GM19463 (cell line): ENCODE results near the gene SF3B3.
A peak's percentile ranks its signal among the peaks of the same experiment; 100 is the strongest.

Experiments
- ATAC-seq: cut with Tn5 transposase; IDR thresholded peaks from one replicate; pipeline ENCODE4 v1.9.1; 2021; ENCODE audit warnings: mild to moderate bottlenecking, moderate library complexity; ENCODE audit not compliant: unreplicated experiment

SF3B3 gene

GRCh38 chr16:70523743-70524398 lies at the start of gene SF3B3:
Gene SF3B3, plus strand, starts transcription at chr16:70523816. Its CDS starts 2,841 bp downstream, at chr16:70526657.
- ATAC-seq: peak; percentile 52

- no peak for ATAC-seq
Measured at GRCh38 chr16:70474320-70475053, 49.1 kb upstream of the SF3B3 start.

GRCh38 chr16:70475054-70475871 lies 48.4 kb upstream of the SF3B3 start:
- ATAC-seq: no peak

- ATAC-seq: peak; percentile 90
Measured at GRCh38 chr16:70476272-70477020, 47.2 kb upstream of the SF3B3 start.

- ATAC-seq: no peak
Measured at GRCh38 chr16:70478169-70478568, 45.4 kb upstream of the SF3B3 start.

- ATAC-seq: no peak
Measured at GRCh38 chr16:70478912-70479341, 44.7 kb upstream of the SF3B3 start.

- no peak for ATAC-seq
Measured at GRCh38 chr16:70480127-70481105, 43.2 kb upstream of the SF3B3 start.

DNA sequence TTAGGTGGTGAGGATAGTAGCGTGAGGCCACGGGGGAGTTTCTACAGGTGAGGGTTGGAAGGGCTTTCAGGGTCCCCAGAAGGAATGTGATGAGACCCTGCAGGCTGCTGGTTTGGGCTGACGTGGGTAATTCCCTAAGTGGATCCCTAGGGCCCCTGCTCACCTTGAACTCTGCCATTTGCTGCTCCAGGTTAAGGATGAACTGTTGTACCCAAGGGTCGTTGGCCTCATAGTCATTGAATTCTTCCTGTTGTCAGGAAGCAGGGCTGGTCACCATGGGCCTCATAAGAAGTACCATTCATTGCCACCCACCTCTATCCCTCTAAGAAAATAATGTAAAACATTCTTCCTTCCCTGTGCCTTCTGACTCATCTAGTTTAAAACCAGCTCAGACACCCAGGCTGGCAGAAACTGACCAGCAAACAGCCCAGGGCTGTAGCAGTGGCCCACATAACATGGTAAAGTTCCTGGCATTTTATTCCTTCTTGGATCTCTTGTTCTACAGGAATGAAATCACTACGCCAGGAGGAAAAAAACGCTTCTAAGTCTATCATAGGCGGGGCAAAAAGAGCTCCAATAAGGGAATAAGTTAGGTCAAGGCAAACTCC lies 41.6 kb upstream of the SF3B3 start:
- no peak for ATAC-seq

DNA sequence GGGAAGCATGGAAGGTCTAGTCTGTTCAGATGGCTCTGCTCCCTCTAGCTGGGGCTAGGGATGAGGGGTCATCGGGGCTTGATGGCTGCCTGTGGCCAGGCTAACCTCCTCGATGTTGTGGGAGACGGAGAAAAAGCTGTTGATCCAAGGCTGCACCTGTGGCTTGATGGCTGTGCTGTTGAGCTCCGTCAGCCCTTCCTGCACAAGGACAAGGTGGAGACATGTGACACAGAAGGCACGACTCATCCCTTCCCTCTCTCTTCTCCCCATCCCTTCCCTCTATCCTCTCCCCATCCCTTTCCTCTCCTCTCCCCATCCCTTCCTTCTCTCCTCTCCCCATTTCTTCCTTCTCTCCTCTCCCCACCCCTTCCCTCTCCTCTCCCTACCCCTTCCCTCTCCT lies 41.0 kb upstream of the SF3B3 start:
- no peak for ATAC-seq

- ATAC-seq: peak; percentile 71
Measured at GRCh38 chr16:70483426-70483825, 40.2 kb upstream of the SF3B3 start.

DNA sequence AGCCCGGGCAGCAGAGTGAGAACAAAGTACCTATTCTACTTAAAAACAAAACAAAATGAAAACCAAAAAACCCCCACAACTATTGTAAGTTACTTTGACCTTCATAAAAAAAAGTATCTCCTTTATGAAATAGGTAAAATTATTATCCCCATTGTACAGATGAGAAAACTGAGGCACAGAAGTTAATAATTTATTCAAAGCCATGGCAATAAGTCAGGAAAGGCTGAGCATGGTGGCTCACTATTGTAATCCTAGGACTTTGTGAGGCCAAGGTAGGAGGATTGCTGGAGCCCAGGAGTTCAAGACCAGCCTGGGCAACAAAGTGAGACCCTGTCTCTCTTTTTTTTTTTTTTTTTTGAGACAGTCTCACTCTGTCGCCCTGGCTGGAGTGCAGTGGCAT lies 38.7 kb upstream of the SF3B3 start:
- ATAC-seq: no peak

DNA sequence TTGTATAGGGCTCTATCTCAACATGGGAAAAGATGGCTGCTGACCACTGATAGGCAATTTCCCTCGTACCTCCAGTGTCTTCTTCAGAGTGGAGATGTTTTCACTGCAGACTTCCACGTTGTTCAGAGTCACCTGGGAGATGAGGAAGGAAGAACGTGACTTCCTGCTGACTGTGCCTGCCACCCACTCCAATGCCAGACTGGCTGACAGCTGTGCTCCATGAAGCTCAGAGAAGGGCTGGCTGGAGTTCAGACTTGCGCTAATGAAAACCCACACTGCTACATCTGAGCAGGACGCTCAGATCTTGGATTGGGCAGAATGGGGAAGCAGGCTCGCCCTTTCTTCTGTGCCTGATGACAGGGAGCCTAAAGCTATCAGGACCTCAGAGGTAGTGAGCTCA lies 33.4 kb upstream of the SF3B3 start:
- no peak for ATAC-seq

DNA sequence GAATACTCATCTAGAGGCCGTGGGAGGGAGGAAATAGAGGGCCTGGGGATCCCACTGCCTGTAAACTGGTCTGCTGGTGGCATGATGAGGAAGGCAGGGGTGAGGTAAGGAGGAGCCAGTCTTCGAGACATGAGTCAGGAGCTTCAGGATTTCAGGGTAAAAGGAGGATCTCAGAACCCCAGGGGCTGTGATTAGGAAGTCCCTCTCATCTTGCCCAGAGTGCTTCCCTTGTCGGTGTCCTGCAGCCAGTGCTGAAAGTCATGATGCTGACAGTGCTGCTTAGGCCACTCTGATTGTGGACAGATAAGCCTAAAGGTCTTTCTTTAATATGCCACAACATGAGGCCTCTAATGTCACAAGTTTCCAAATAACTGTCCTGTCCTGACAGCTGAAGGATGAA lies 29.8 kb upstream of the SF3B3 start:
- no peak for ATAC-seq

GRCh38 chr16:70494202-70494770 lies 29.3 kb upstream of the SF3B3 start:
- no peak for ATAC-seq

DNA sequence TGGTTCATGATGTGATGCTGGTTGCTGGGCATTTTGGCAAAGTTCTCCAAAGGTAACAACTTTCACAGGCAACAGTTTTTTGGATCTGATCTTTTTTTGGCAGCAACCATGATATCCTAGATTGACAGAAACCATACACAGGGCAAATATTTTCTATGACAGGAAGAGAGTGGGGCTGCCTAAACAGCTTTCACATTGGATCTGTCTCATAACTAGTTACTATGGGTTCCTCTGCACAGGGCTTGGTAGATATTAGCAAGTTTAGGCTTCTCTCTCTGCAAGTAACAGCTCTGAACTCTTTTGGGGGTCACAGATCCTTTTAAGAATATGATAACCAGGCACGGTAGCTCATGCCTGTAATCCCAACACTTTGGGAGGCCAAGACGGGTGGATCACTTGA lies 28.8 kb upstream of the SF3B3 start:
- ATAC-seq: no peak

DNA sequence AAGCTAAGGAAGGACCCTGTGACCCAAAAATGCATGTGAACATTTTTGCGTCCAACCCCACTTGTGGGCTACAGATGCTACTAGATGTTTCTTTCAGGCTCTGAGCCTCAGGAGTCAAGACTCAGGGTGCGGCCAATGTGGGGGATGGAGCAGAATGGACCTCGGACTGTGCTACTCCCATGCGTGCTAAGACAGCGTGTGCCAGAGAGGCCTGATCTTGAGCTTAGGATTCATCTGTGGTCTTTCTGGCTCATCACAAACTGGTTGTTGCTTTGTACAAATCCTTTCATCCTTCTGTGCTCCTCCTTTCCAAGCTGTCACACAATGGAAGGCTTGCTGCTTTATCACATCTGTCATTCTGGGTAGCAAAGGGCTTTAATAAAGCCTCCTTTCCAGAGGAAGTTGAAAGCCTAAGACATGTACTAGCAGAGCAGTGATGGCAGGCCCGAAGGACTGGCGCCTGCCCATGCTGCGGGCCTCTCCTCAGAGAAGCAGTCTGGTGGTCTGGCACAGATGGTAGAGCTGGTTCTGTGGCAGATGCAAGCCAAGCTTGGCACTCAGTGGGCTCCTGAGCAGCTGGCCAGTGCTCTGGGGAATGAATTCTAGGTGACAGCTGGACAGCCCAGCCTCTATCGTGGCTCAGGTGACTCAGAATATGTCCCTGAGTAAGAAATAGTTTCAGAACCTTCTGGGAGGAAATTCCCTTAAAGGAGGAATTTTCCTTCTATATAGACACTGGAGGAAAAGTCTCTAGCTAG lies 28.0 kb upstream of the SF3B3 start:
- ATAC-seq: no peak

DNA sequence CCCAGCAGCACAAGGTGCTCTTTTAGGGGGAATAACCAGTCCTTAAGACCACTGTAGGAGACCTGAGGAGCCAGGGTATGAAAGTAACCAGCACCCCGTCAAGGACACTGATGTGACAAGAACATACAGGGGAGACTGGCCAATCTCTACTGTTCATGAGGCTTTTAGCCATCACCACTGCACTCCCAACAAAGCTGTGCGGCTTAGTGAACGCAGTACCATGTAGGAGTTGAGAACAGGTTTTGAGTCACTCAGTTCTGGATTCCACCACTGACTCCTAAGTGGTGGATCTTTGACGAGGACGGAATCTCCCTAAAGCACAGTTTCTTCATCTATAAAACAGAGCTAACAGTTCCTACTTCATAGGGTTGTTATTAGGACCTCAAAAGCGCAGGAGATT lies 27.1 kb upstream of the SF3B3 start:
- ATAC-seq: no peak

- ATAC-seq: no peak
Measured at GRCh38 chr16:70508752-70509151, 14.9 kb upstream of the SF3B3 start.
